Measurements from ENCODE around the gene CDPF1. TPM values are rescaled to one million over a fixed set of nuclear protein-coding genes. Genes with fewer than 3 reads are reported as not detected.

Gene CDPF1
- polyA plus RNA-seq, 1 donor from 2014 or later: 13.2 TPM

DNA sequence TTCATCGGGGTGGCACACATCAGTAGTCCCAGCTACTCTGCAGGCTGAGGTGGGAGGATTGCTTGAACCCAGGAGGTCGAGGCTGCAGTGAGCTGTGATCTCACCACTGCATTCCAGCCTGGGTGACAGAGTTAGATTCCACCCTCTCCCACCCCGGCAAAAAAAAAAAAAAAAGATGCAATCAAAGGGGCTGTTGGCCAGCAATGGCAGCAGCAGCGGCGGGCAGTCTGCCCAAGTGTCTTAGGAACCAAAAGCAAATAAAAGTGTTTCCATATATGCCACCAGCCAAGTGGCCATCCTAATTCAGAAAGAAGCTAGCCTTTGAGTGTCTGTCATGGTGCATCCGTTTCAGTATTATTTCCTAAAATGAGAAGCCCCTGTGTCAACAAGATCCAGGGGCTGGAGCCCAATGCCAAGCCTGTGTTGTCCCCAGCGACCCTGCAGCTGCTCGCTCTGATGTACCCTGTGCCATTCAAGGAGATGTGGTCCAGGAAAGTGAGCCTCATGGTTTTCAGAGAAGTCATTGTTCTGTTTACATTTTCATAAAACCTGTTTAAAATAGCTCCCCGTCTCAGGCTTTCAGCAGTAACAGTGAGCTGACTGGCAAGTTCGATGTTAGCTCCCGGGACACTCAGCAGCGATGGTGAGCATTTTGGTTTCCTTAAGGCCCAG, 12.5 kb downstream of the CDPF1 start:
- peaks cover 5 to 12% (median 9%) of the 10 kb centered on the region in 3 donors for H3K4me1 Mint-ChIP-seq
- no peak overlapping the region for H3K4me3 Mint-ChIP-seq
- no peak overlapping the region for H3K27ac Mint-ChIP-seq
- peaks cover 7% of the 10 kb centered on the region for H3K36me3 Mint-ChIP-seq
- no peaks in the 10 kb centered on the region for H3K9me3 Mint-ChIP-seq
- peaks cover 1% of the 10 kb centered on the region for H3K27me3 Mint-ChIP-seq

DNA sequence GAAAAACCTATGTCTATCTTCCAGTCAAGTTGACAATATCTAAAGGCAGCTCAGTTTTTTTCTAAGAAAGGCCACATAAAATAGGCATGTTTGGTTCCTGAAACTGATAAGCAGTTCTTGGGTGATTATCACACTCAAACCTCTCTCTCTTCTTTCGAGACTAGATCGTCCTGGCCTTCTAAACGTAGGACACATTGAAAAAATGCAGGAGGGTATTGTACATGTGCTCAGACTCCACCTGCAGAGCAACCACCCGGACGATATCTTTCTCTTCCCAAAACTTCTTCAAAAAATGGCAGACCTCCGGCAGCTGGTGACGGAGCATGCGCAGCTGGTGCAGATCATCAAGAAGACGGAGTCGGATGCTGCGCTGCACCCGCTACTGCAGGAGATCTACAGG, 15.1 kb downstream of the CDPF1 start:
- Mint-ChIP-seq H3K4me1 (peaks cover 3 to 8% (median 5%) of the 10 kb centered on the region in 3 donors), H3K27me3 (peaks cover 1% of the 10 kb centered on the region), H3K27ac (no peak overlapping the region), H3K36me3 (peaks cover 7% of the 10 kb centered on the region), H3K9me3 (no peaks in the 10 kb centered on the region), H3K4me3 (no peak overlapping the region)

DNA sequence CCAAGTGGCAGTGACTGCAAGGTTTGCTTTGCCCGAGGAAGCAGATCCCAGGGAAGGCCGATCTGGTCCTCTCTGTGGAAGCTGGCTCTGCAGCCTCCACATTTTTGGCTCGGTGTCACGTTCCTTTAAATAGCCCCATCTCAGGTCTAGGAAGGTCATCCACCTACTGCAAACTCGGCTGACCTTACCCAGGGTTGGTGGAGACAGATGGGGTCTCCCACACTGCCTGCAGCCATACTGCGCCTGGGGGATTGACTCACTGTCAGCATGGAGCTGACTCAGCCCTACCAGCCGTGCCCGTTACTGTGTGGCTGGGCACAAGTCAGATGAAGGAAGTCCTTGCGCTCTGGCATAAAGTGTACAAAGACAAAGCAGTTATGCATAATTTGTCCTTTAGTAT, 16.9 kb downstream of the CDPF1 start:
- Mint-ChIP-seq H3K9me3 (no peaks in the 10 kb centered on the region), H3K4me3 (no peak overlapping the region)

DNA sequence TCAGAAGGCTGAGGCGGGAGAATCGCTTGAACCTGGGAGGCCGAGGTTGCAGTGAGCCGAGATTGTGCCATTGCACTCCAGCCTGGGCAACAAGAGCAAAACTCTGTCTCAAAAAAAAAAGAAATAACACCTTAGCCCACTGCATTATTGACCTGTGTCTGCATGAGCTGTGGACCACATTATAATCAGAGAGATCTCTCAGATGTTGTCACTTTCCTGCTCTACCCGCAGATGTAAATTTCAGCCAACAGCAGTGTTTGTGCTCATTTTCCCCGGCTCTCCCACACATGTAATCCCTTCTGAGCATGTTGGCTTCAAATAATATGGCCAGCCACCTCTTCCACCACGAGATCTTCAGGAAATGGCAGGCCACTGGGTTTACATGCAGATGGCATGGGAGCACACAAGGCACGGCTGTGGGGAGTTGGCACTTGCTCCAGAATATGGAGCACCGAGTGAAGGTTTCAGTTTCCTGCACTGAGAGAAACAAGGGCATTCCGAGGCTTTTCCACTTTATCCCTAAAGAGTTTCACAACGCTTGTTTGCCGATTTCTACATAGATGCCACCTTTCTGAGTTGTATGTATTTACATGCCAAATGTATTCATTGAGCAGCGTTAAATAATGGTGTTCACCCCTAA, 19.7 kb downstream of the CDPF1 start:
- Mint-ChIP-seq H3K27ac (no peak overlapping the region), H3K27me3 (no peaks in the 10 kb centered on the region), H3K36me3 (peaks cover 6% of the 10 kb centered on the region), H3K9me3 (no peaks in the 10 kb centered on the region), H3K4me3 (no peak overlapping the region), H3K4me1 (no peaks in the 10 kb centered on the region)

More for the DNA sequence above, 16.9 kb downstream of the CDPF1 start:
- Mint-ChIP-seq H3K27me3 (no peaks in the 10 kb centered on the region), H3K4me1 (peaks cover 0 to under 1% (median 0%) of the 10 kb centered on the region in 3 donors), H3K36me3 (peaks cover 7% of the 10 kb centered on the region), H3K27ac (no peak overlapping the region)

DNA sequence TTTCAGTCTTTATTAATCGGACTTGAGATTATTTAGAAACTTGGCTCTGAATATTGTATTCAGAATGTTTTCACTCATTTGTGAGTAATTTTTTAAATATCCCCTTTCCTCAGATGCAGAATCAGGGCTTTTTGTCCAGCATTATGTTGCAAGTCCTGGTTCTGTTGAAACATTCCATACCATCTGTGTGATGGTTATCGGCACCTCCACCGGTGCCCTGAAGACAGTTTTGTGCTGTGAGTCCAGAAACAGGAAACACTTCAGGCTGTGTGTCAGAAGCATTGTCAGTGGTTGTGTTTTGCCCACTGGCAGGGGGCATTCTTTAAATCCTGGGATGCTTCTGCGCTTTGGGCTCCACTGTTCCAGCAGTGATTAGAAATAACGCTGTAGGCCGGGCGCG, 20.4 kb downstream of the CDPF1 start:
- no peaks in the 10 kb centered on the region for H3K27me3 Mint-ChIP-seq
- H3K27ac Mint-ChIP-seq: no peak overlapping the region
- no peaks in the 10 kb centered on the region for H3K4me1 Mint-ChIP-seq
- H3K36me3 Mint-ChIP-seq: peaks cover 1% of the 10 kb centered on the region
- no peak overlapping the region for H3K4me3 Mint-ChIP-seq
- no peaks in the 10 kb centered on the region for H3K9me3 Mint-ChIP-seq

DNA sequence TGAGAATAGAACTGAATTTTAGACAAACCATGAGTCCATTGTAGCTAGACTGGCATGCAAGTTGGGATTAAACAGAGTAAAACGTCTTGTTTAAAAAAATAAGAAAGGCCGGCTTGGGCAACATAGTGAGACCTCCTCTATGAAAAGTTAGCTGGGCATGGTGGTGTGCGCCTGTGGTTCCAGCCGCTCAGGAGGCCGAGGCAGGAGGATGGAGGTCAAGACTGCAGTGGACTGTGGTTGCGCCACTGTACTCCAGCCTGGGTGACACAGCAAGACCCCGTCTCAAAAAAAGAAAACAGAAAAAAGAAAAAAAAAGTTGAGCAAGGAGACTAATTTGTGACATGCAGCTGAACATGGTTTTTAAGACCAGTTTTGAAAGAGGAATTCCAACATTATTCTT, 23.5 kb downstream of the CDPF1 start:
- no peak overlapping the region for H3K27ac Mint-ChIP-seq
- no peak overlapping the region for H3K4me3 Mint-ChIP-seq
- H3K27me3 Mint-ChIP-seq: no peaks in the 10 kb centered on the region
- no peaks in the 10 kb centered on the region for H3K4me1 Mint-ChIP-seq
- no peaks in the 10 kb centered on the region for H3K9me3 Mint-ChIP-seq
- H3K36me3 Mint-ChIP-seq: peaks cover 5% of the 10 kb centered on the region

DNA sequence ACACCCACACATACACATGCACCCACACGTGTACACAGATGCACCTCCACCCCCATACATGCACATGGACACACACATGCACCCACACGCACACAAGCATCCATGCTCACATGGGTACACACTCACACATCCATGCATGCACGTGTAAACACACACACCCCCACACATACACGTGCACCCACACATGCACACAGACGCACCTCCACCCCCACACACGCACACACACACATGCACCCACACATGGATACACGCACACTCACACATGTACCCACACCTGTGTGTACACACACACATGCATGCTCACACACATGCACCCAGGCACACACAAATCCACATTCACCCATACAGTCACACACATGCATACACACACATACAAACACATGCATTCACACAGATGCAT, 24.5 kb downstream of the CDPF1 start:
- Mint-ChIP-seq H3K4me1 (peaks cover 0 to 2% (median 0%) of the 10 kb centered on the region in 3 donors), H3K36me3 (peaks cover 9% of the 10 kb centered on the region), H3K4me3 (no peak overlapping the region), H3K27me3 (no peaks in the 10 kb centered on the region), H3K27ac (peak overlapping the region in 2 of 3 donors; percentile 0 to 82), H3K9me3 (no peaks in the 10 kb centered on the region)

DNA sequence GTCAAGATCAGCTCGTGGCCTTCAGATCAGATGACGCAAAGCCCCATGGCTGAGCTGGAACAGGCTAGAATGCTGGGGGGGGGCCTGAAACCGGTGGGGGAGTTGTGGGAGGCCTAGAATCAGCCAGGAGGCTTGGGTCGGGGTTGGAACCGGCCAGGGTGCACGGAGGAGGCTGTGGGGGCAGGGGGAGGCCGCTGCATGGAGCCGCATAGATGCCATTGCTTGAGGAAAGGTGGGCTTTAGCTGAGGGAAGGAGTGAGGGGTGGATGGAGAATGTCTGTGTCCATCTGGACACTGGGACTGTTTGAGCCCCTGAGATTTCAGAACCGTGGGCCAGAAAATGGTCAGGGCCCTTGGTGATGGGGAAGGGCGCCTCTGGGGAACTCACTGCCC, 25.2 kb downstream of the CDPF1 start:
- no peaks in the 10 kb centered on the region for H3K27me3 Mint-ChIP-seq
- H3K9me3 Mint-ChIP-seq: no peaks in the 10 kb centered on the region
- peaks cover 0 to 2% (median 0%) of the 10 kb centered on the region in 3 donors for H3K4me1 Mint-ChIP-seq
- no peak overlapping the region for H3K27ac Mint-ChIP-seq
- H3K4me3 Mint-ChIP-seq: no peak overlapping the region
- peaks cover 9% of the 10 kb centered on the region for H3K36me3 Mint-ChIP-seq

DNA sequence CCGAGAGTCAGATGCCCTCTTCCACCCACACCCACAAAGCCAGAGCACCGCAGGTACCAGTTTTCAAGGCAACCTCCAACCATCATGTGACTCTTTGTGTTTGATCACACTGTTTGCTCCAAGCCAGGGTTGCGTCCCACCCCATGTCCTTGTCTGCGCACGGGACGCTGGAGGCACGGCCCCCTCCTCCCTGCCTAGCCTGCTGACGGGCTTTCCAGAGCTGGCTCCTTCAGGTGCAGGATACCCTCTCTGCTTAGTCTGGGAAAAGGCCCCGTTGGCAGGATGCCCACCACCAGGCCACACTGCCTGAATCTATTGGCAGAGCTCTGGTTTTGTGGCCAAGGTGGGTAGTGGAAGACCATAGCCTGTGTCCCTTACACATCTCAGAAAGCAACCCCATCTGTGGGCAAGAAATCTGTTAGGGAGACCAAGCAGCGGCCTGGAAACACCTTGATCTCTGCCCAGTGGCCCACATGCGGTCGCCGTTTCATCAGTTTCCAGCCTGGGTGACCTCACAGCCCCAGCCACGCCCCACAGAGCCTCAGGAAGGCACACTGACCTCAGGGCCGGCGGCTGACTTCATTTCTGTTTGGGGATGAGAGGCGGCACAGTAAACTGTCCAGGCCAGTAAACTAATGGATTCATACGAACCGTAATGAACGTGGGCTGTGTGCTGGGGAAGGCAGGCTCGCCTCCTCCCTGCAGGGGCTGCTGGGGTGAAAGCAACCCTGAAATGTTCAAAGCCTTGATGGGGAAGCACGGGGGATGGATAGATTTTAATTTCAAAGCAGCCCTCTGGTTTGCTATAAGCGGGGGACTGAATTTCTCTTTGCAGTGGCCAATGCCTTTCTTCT, 25.8 kb downstream of the CDPF1 start:
- no peak overlapping the region for H3K27ac Mint-ChIP-seq
- peaks cover 0 to 6% (median 4%) of the 10 kb centered on the region in 3 donors for H3K4me1 Mint-ChIP-seq
- H3K9me3 Mint-ChIP-seq: no peaks in the 10 kb centered on the region
- H3K36me3 Mint-ChIP-seq: peaks cover 10% of the 10 kb centered on the region
- no peaks in the 10 kb centered on the region for H3K27me3 Mint-ChIP-seq
- H3K4me3 Mint-ChIP-seq: no peak overlapping the region

DNA sequence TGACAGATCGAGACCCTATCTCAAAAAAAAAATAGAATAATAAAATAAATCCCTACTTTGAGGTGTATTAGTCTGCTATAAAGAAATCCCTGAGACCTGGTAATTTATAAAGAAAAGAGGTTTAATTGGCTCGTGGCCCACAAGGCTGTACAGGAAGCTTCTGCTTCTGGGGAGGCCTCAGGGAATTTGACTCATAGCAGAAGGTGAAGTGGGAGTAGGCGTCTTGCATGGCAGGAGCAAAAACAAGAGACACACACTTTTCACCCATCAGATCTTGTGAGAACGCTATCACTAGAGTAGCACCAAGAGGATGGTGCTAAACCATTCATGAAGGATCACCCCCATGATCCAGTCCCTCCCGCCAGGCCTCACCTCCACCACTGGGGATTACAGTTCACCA, 29.2 kb downstream of the CDPF1 start:
- H3K27ac Mint-ChIP-seq: peak overlapping the region in 1 of 3 donors; percentile 72
- peaks cover 13% of the 10 kb centered on the region for H3K36me3 Mint-ChIP-seq

DNA sequence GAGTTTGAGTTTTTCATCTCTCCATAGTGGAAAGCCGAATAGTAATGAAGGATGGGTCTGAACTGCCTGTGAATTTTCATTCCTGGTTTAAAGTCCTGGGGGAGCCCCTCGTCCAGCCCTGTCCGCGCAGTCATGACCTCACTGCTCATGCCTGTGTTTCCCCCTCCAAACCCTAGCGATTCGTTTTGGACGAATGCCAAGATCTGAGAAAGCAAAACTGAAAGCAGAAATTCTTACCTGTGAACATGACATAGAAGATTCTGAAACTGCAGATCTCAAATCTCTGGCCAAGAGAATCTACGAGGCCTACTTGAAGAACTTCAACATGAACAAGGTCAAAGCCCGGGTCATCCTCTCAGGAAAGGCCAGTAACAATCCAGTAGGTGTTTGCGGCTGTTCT, 30.5 kb downstream of the CDPF1 start:
- peaks cover 13% of the 10 kb centered on the region for H3K36me3 Mint-ChIP-seq
- H3K4me3 Mint-ChIP-seq: peak overlapping the region in 1 of 4 donors; percentile 58
- peak overlapping the region in 1 of 3 donors; percentile 28 for H3K27ac Mint-ChIP-seq
- H3K27me3 Mint-ChIP-seq: no peaks in the 10 kb centered on the region
- H3K4me1 Mint-ChIP-seq: peaks cover 0 to 6% (median 4%) of the 10 kb centered on the region in 3 donors
- H3K9me3 Mint-ChIP-seq: no peaks in the 10 kb centered on the region

More for the DNA sequence above, 29.2 kb downstream of the CDPF1 start:
- no peak overlapping the region for H3K4me3 Mint-ChIP-seq
- H3K9me3 Mint-ChIP-seq: no peaks in the 10 kb centered on the region
- no peaks in the 10 kb centered on the region for H3K27me3 Mint-ChIP-seq
- H3K4me1 Mint-ChIP-seq: peaks cover 0 to 6% (median 4%) of the 10 kb centered on the region in 3 donors

DNA sequence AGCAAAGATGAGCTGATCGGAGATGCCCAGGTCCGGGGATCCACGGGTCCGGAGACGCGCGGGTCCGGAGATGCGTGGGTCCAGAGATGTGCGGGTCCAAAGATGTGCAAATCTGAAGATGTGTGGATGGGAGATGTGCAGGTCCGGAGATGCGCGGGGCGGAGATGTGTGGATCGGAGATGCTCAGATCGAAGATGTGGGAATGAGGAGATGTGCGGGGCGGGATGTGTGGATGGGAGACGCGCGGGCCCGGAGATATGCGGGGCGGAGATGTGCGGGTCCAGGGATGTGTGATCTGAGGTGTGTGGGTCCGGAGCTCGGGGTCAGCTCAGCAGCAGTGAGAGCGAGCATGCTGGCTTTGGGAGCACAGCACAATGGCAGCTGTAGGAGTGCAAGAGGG, 35.5 kb downstream of the CDPF1 start:
- Mint-ChIP-seq H3K36me3 (peaks cover 21% of the 10 kb centered on the region), H3K27me3 (no peaks in the 10 kb centered on the region), H3K27ac (peak overlapping the region in 1 of 3 donors; percentile 69), H3K9me3 (peaks cover 0 to 2% (median under 1%) of the 10 kb centered on the region in 3 donors), H3K4me1 (peaks cover 0 to 2% (median 1%) of the 10 kb centered on the region in 3 donors), H3K4me3 (no peak overlapping the region)

DNA sequence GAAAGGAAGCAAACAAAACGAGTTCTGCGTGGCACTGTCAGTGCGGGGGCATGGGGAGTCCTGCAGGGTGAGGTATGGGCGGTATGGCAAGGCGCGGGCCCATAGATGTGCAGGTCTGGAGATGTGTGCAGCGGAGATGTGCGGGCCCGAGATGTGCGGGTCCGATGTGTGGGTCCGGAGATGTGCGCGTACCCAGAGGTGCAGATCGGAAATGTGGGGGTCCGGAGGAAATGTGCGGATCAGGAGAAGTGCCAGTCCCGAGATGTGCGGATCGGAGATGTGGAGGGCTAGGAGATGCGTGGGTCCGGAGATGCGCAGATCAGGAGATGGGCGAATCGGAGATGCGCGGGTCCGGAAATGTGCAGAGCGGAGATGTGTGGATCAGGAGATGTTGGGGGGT, 35.9 kb downstream of the CDPF1 start:
- Mint-ChIP-seq H3K36me3 (peaks cover 22% of the 10 kb centered on the region), H3K27ac (no peak overlapping the region), H3K4me3 (no peak overlapping the region), H3K27me3 (no peaks in the 10 kb centered on the region), H3K4me1 (no peaks in the 10 kb centered on the region), H3K9me3 (peaks cover 4 to 5% (median 4%) of the 10 kb centered on the region in 3 donors)

DNA sequence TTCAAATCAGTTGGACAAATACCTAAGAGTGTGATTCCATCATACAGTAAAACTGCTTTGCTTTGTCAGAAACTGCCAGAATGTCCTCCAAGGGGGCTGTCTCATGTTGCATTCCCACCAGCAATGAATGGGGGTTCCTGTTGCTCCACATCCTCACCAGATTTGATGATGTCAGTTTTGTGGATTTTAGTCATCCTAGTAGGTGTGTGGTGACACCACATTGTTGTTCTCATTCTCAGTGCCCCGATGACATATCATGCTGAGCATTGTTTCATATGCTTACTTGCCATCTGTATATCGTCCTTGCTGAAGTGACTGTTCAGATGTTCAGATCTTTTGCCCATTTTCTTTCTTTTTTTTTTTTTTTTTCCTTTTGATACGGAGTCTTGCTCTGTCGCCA, 37.0 kb downstream of the CDPF1 start:
- Mint-ChIP-seq H3K9me3 (peaks cover 4 to 12% (median 7%) of the 10 kb centered on the region in 3 donors), H3K4me1 (no peaks in the 10 kb centered on the region), H3K27ac (no peak overlapping the region), H3K4me3 (no peak overlapping the region), H3K27me3 (no peaks in the 10 kb centered on the region), H3K36me3 (peaks cover 26% of the 10 kb centered on the region)

DNA sequence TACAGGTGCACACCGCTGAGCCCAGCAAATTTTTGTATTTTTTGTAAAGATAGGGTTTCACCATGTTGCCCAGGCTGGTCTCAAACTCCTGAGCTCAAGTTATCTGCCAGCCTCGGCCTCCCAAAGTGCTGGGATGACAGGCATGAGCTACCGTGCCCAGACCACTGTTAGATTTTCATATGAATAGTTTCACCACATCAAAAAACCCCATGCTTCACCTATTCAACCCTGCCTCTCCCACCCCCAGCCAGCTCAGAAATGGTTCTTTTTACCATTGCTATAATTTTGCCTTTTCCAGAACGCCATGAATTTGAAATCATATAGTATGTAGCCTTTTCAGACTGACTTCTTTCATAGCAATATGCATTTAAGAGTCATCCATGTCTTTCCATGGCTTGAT, 37.9 kb downstream of the CDPF1 start:
- no peak overlapping the region for H3K27ac Mint-ChIP-seq
- H3K4me1 Mint-ChIP-seq: no peaks in the 10 kb centered on the region
- H3K9me3 Mint-ChIP-seq: peaks cover 4 to 12% (median 7%) of the 10 kb centered on the region in 3 donors
- no peak overlapping the region for H3K4me3 Mint-ChIP-seq
- no peaks in the 10 kb centered on the region for H3K27me3 Mint-ChIP-seq
- H3K36me3 Mint-ChIP-seq: peaks cover 26% of the 10 kb centered on the region

All from IgD-negative memory B cell (primary cell).